ENCODE measurements around the gene SNX30.

DNA sequence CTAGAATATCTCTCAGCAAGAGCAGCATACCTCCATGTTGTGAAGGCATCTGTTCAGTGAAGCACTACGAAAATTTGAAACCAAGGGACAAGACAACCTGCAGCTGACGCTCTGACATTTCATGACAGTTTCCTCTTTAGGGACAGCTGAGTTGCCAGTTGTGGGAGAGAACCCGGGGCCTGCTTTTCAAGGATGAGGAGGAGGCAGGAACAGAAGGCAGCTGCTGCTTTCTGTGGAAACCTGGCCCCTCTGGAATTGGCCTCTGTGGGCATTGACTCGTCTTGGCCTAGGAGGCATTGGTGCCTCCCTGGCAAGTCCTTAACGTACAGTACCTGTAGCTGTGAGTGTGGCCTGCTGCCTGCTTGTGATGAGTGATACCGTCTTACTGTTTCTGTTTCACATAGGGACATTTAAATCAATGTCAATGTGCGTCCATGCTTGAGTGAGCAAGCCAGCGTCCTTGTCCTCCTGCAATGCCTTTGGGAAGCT is 118.5 kb downstream of the SNX30 start:
- no peak for TF ChIP-seq EZH2 (IDR thresholded peaks at IDR 0.05; ENCODE audit: low read length, unreplicated experiment)
- TF ChIP-seq, protein P1, sequence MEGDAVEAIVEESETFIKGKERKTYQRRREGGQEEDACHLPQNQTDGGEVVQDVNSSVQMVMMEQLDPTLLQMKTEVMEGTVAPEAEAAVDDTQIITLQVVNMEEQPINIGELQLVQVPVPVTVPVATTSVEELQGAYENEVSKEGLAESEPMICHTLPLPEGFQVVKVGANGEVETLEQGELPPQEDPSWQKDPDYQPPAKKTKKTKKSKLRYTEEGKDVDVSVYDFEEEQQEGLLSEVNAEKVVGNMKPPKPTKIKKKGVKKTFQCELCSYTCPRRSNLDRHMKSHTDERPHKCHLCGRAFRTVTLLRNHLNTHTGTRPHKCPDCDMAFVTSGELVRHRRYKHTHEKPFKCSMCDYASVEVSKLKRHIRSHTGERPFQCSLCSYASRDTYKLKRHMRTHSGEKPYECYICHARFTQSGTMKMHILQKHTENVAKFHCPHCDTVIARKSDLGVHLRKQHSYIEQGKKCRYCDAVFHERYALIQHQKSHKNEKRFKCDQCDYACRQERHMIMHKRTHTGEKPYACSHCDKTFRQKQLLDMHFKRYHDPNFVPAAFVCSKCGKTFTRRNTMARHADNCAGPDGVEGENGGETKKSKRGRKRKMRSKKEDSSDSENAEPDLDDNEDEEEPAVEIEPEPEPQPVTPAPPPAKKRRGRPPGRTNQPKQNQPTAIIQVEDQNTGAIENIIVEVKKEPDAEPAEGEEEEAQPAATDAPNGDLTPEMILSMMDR (conservative IDR thresholded peaks at IDR 0.05; ENCODE audit: low read depth, low read length) = no peak
